Inflammatory macrophage treated with lipopolysaccharide for 1 hour (primary cell): ENCODE results near the gene WNT2.
"Not testable (repeated sequence)": the region's sequence is repeated elsewhere in the genome, so short reads cannot be mapped to it uniquely, and the experiment has no call there.

Experiments used
- DNase-seq, 2 donors: peaks; one replicate each; pipeline ENCODE4 v3.0.0-alpha.2; 2020 to 2022

WNT2 gene

GRCh38 chr7:117251687-117252086 lies 71.2 kb downstream of the WNT2 start:
- DNase-seq = no peak

GRCh38 chr7:117250801-117251200 lies 72.1 kb downstream of the WNT2 start:
- no peak for DNase-seq

- no peak for DNase-seq
Observed at GRCh38 chr7:117250245-117250644, 72.6 kb downstream of the WNT2 start.

GRCh38 chr7:117249696-117250095 lies 73.2 kb downstream of the WNT2 start:
- DNase-seq = no peak

- no peak for DNase-seq
Observed at GRCh38 chr7:117248829-117249228, 74.0 kb downstream of the WNT2 start.

DNA sequence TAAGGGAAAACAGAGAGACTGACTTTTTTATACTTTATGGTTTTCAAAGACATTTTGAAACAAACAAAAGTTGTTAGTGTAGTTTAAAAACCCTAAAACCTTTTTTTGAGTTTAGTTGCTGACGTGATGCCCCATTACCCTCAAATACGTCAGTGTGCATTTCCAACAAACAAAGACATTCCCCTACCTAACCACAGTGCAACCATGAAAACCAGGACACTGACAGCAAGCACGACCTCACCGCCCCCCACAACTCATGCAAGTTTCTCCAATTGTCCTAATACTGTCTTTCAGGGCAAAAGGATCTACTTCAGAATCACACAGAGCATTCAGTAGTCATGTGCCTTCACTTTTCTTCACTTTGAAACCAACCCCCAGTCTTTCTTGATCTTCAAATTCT lies 75.0 kb downstream of the WNT2 start:
- DNase-seq = no peak

DNA sequence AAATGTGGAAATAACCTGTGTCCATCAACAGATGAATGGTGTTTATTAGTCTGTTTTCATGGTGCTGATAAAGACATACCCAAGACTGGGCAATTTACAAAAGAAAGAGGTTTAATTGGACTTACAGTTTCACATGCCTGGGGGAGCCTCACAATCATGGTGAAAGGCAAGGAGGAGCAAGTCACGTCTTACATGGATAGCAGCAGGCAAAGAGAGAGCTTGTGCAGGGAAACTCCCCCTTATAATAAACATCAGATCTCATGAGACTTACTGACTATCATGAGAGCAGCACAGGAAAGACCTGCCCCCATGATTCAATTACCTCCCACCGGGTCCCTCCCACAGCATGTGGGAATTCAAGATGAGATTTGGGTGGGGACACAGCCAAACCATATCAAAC lies 77.2 kb downstream of the WNT2 start:
- not testable (repeated sequence) for DNase-seq

DNA sequence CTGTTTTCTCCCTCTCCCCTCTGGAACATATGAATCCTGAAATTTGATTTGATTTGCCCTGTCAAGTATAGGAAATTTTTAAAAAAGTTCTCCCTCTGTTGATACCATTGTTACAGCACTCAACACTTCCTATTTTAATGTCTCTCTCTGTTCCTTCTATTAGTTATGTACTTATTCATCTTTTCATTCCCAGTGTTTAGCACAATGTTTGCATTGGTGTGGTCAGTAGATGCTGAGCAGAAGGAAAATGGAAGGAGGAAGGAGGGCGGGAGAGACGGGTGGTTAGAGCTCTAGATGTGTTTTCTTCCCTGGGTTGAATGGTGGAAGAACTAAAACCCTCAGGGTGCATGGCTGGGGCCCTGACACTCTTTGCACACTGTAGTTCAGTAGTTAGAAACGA lies 79.5 kb downstream of the WNT2 start:
- DNase-seq = no peak

- no peak for DNase-seq
Observed at GRCh38 chr7:117241088-117241487, 81.8 kb downstream of the WNT2 start.

DNA sequence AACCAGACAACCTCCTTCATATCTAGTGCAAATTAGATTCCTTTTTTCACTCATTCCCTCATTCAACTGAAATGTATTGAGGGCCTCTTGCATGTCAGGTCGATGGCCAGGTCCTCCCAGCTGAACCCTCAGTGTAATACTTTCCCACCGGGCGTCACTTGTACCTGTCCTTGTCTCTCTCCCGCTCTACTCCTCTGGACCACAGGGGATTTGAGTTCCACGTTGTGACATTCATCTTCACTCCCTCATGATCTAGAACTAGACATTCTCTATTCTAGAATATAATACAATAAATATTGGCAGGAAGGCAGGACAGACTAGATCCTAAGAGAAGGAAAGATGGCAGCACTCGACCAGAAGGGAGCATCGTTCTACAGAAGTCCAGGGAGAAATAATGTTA lies 83.9 kb downstream of the WNT2 start:
- DNase-seq = no peak

DNA sequence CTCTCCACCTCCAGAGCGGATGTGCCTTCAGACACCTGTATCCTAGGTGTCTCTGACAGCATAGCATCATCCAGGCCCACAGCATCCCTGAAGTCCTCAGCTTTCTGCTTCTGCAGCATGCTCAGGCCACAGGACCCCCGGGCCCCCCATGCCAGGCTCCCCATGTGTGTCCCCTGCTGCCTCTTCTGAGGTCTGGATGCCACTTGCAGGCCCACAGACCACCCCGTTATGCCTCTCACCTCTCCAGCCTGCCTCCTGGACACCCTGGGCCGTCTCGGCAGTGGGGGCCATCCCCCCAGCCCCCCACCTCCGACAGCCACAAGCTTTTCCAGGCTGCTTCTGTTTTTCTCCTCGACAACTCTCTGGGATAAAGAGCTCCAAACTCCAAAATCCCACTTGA lies 84.4 kb downstream of the WNT2 start:
- no peak for DNase-seq

GRCh38 chr7:117237646-117238045 lies 85.2 kb downstream of the WNT2 start:
- DNase-seq = no peak

DNA sequence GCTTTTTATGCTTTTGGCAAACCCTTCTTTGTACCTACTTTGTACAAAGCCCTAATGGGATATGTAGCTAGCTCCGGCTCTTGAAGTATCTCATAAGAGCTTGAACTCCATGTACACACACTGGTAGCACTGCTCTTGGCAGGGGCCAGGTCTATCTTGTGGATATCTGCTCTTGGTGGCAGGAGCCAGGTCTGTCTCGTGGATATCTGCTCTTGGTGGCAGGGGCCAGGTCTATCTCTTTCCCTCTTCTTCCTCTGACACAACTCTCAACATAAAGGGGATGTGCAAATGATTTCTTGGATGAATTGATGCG lies 91.9 kb downstream of the WNT2 start:
- no peak for DNase-seq

DNA sequence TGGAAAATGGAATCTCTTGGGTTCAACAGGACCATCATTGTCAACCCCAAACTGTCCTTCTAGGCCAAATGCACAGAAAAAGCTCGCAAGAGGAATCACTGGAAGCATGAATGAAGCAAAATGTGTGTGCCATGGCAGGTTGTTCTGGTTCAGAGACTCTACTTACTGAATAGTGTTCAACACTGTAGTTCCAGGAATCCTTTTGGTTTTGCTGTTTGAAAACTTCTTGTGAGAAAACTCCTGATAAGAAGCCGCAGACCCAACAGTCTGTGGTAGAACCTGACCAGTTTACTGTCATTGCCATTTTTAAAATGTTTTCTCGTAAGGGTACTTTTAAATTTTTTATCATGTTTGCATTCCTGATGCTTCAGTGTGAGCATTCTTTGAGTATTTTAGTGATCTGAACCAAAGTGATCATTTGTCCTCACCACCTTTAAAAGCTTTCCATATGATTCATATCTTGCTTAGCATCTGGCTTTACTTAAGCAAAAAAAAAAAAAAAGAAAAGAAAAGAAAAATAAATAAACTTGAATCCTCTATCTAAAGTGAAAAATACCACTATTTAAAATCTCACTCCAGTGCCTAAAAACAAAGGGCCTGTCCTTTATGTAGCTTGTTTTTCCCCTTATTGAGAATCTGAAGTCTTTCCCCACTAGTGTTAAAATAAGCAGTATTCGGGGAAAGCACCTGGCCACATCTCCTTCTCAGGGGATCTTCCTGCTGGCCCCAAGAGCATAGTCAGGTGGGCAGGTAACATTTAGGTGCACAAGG lies 92.4 kb downstream of the WNT2 start:
- DNase-seq = no peak

DNA sequence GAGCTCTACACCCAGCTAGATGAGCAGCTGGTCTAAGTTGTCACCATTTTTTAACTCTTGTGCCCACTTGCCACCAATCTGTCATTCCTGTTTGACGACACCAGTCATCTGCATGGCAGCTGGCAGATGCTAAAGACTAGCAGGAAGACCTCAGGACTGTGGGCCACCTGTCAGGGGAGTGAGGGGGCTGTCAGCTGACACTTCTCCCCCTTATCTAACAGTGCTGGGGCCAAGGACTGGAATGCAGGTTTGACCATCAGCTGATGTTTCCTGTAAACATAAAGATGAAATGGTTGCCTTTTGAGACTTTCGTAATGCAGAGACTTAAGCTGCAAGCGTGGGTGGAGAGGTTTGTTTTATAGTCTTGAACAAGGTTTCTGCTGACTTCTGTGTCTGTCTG lies 93.5 kb downstream of the WNT2 start:
- no peak for DNase-seq

- no peak for DNase-seq
Observed at GRCh38 chr7:117227091-117227490, 95.8 kb downstream of the WNT2 start.

DNA sequence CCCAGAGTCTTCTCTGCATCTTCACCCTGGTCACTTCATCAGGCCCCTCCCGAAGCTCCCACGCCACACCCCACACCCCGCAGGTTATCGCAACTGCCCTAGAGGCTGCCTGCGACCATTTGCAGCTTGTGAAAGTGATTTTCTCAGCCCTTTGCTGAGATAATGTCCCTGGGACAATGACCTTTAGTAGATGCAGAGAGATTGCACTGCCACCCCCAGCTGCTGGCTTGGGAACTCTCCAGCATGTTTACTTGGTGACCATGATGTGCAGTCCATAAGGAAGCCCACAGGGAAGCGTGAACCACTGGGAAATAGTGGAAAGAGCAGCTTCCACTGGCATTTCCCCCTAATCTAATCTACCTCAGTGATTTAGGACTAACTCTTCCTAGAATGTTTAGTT lies 97.3 kb downstream of the WNT2 start:
- no peak for DNase-seq
